HCT116 (cell line): ENCODE results near the gene USP46. TPM values are rescaled to one million over a fixed set of nuclear protein-coding genes. Genes with fewer than 3 reads are reported as not detected.

Experiments used
- ATAC-seq: fragments of 200-7000 bp; cut with Tn5 transposase; 2 replicates; pipeline ENCODE4 v1.9.1; 2020; ENCODE audit warnings: mild to moderate bottlenecking, moderate library complexity
- BruUV-seq: library from RNA; stranded (reverse); fragments of 400-500 nt; replicated peaks from 2 replicates; lab custom pipeline; 2021; lab: Mats Ljungman, UMichigan
- CTCF ChIA-PET: fragments of 300-600 bp; sonication (Branson Sonifier 250); formaldehyde crosslinking; loops from one replicate; lab custom pipeline; 2021; ENCODE audit warnings: antibody characterized with exemption; lab: Charles Lee
- POLR2A ChIA-PET: fragments of 300-600, 350-600 bp; sonication (Branson Sonifier 250); formaldehyde crosslinking; loops from one replicate; lab custom pipeline; 2021; ENCODE audit warnings: antibody characterized with exemption; lab: Charles Lee
- RAD21 ChIA-PET, 2 experiments: fragments of 300-600 bp; sonication (Branson Sonifier 250); formaldehyde crosslinking; loops; one replicate each; lab custom pipeline; 2023; ENCODE audit warnings: low total read pairs in 2 of 2; ENCODE audit not compliant: uncharacterized antibody in 2 of 2, unreplicated experiment in 2 of 2, low non-redundant PET in 1 of 2; lab: Charles Lee
- DNase-seq: peaks from one replicate; pipeline ENCODE4 v3.0.0-alpha.2; 2010; ENCODE audit warnings: low read depth, low spot score
- H2AFZ ChIP-seq: fragments of 200-600 bp; shearing (Covaris generic), sonication (generic); 2 replicates; pipeline ENCODE4 v1.6.1; 2017; ENCODE audit warnings: low read depth, mixed run types, mixed read lengths, antibody characterized with exemption, low read length; ENCODE audit not compliant: poor library complexity, severe bottlenecking
- H3K27ac ChIP-seq: 2 replicates; pipeline ENCODE4 v1.5.1; 2012; ENCODE audit warnings: low read depth, low read length
- H3K27me3 ChIP-seq: fragments of 200-600 bp; sonication (generic); 2 replicates; pipeline ENCODE4 v1.6.1; 2016; ENCODE audit warnings: mixed run types, low read length, mixed read lengths; ENCODE audit not compliant: insufficient read depth
- H3K36me3 ChIP-seq, 2 experiments: fragments of 200-500 bp in 1 of 2; fragments of 200-600 bp in 1 of 2; sonication (Bioruptor generic) in 1 of 2; sonication (generic) in 1 of 2; 2 replicates each; pipeline versions ENCODE4 v1.5.1 to v1.6.1; 2014 to 2016; ENCODE audit warnings: low read length in 2 of 2, inconsistent platforms in 1 of 2, mixed read lengths in 1 of 2, mixed run types in 1 of 2; ENCODE audit not compliant: insufficient read depth in 2 of 2, control insufficient read depth in 1 of 2
- H3K4me1 ChIP-seq, 2 experiments: fragments of 200-600 bp in 1 of 2; sonication (generic) in 1 of 2; 2 replicates each; pipeline versions ENCODE4 v1.5.1 to v1.6.1; 2012 to 2017; ENCODE audit warnings: low read length in 2 of 2, inconsistent platforms in 1 of 2, mild to moderate bottlenecking in 1 of 2, mixed read lengths in 1 of 2, mixed run types in 1 of 2, moderate library complexity in 1 of 2; ENCODE audit not compliant: insufficient read depth in 2 of 2, control insufficient read depth in 1 of 2
- H3K4me2 ChIP-seq: fragments of 200-600 bp; sonication (generic); 2 replicates; pipeline ENCODE4 v1.6.1; 2017; ENCODE audit warnings: mixed run types, low read length, mixed read lengths
- H3K4me3 ChIP-seq, 2 experiments: fragments of 200-600 bp in 1 of 2; sonication (generic) in 1 of 2; replicated peaks in 1 of 2; 2 replicates each; pipeline ENCODE4 v1.5.1; 2011 to 2016; ENCODE audit warnings: low read length in 2 of 2, control low read depth in 1 of 2, low read depth in 1 of 2, mild to moderate bottlenecking in 1 of 2, mixed read lengths in 1 of 2, mixed run types in 1 of 2
- H3K79me2 ChIP-seq: fragments of 200-600 bp; sonication (generic); 2 replicates; pipeline ENCODE4 v1.6.1; 2017; ENCODE audit warnings: mild to moderate bottlenecking, mixed run types, low read length, moderate library complexity, mixed read lengths; ENCODE audit not compliant: insufficient read depth
- H3K9ac ChIP-seq: fragments of 200-600 bp; sonication (generic); 2 replicates; pipeline ENCODE4 v1.6.1; 2016; ENCODE audit warnings: low read length, mixed read lengths
- H3K9me2 ChIP-seq: fragments of 200-600 bp; sonication (generic), shearing (Covaris generic); 2 replicates; pipeline ENCODE4 v1.6.1; 2017; ENCODE audit warnings: mixed run types, mild to moderate bottlenecking, moderate library complexity; ENCODE audit not compliant: insufficient read depth
- H3K9me3 ChIP-seq, 2 experiments: fragments of 200-500 bp in 1 of 2; fragments of 200-600 bp in 1 of 2; sonication (Bioruptor generic) in 1 of 2; sonication (generic) in 1 of 2; 2 replicates each; pipeline ENCODE4 v1.6.1; 2014 to 2017; ENCODE audit warnings: low read length in 2 of 2, mixed read lengths in 2 of 2, inconsistent platforms in 1 of 2, low read depth in 1 of 2, mild to moderate bottlenecking in 1 of 2, mixed run types in 1 of 2, moderate library complexity in 1 of 2; ENCODE audit not compliant: control insufficient read depth in 1 of 2, insufficient read depth in 1 of 2
- H4K20me1 ChIP-seq: fragments of 200-600 bp; sonication (generic), shearing (Covaris generic); 2 replicates; pipeline ENCODE4 v1.6.1; 2017; ENCODE audit warnings: mixed run types, mild to moderate bottlenecking, moderate library complexity; ENCODE audit not compliant: insufficient read depth
- ATF3 ChIP-seq: IDR thresholded peaks from 2 replicates; pipeline ENCODE4 v1.6.1; 2012
- CBX3 ChIP-seq: IDR thresholded peaks from 2 replicates; pipeline ENCODE4 v1.6.1; 2012; ENCODE audit warnings: low read depth
- CEBPB ChIP-seq: IDR thresholded peaks from 2 replicates; pipeline ENCODE4 v1.6.1; 2012; ENCODE audit warnings: low read depth
- CTCF ChIP-seq, 3 experiments: fragments of 200-600 bp in 1 of 3; sonication (generic) in 1 of 3; IDR thresholded peaks in 2 of 3; conservative IDR thresholded peaks in 1 of 3; 2 replicates each; pipeline ENCODE4 v1.5.1; 2012 to 2017; ENCODE audit warnings: low read depth in 2 of 3, low read length in 2 of 3, antibody characterized with exemption in 1 of 3, borderline replicate concordance in 1 of 3, control low read depth in 1 of 3, mild to moderate bottlenecking in 1 of 3, mixed read lengths in 1 of 3, mixed run types in 1 of 3, moderate library complexity in 1 of 3; ENCODE audit not compliant: insufficient read depth in 1 of 3
- EGR1 ChIP-seq: IDR thresholded peaks from 2 replicates; pipeline ENCODE4 v1.6.1; 2012; ENCODE audit warnings: low read depth
- ELF1 ChIP-seq: IDR thresholded peaks from 2 replicates; pipeline ENCODE4 v1.6.1; 2012; ENCODE audit warnings: low read depth, borderline replicate concordance
- EZH2 ChIP-seq: fragments of 200-600 bp; sonication (generic); IDR thresholded peaks from 2 replicates; pipeline ENCODE4 v1.6.1; 2017; ENCODE audit warnings: antibody characterized with exemption, mixed run types
- JUND ChIP-seq: IDR thresholded peaks from 2 replicates; pipeline ENCODE4 v1.6.1; 2012
- MAX ChIP-seq: IDR thresholded peaks from 2 replicates; pipeline ENCODE4 v1.6.1; 2012
- POLR2A ChIP-seq: IDR thresholded peaks from 2 replicates; pipeline ENCODE4 v1.7.0; 2011; ENCODE audit warnings: borderline replicate concordance; ENCODE audit not compliant: insufficient read depth, insufficient read length; ENCODE audit errors: extremely low read depth
- RAD21 ChIP-seq: IDR thresholded peaks from 2 replicates; pipeline ENCODE4 v1.6.1; 2012; ENCODE audit warnings: low read depth, mild to moderate bottlenecking
- REST ChIP-seq: IDR thresholded peaks from 2 replicates; pipeline ENCODE4 v1.6.1; 2012; ENCODE audit warnings: low read depth
- SIN3A ChIP-seq: IDR thresholded peaks from 2 replicates; pipeline ENCODE4 v1.6.1; 2012; ENCODE audit warnings: low read depth
- SP1 ChIP-seq: IDR thresholded peaks from 2 replicates; pipeline ENCODE4 v1.6.1; 2012; ENCODE audit warnings: low read depth
- TCF7L2 ChIP-seq: IDR thresholded peaks from 2 replicates; pipeline ENCODE4 v1.7.0; 2011; ENCODE audit warnings: borderline replicate concordance, inconsistent platforms; ENCODE audit not compliant: insufficient read depth, insufficient read length; ENCODE audit errors: extremely low read depth
- YY1 ChIP-seq: IDR thresholded peaks from 2 replicates; pipeline ENCODE4 v1.6.1; 2011; ENCODE audit warnings: low read length, low read depth, moderate library complexity, mild to moderate bottlenecking; ENCODE audit not compliant: insufficient replicate concordance; ENCODE audit errors: extremely low read depth
- ZBTB33 ChIP-seq: IDR thresholded peaks from 2 replicates; pipeline ENCODE4 v1.6.1; 2011; ENCODE audit warnings: mild to moderate bottlenecking, low read length, moderate library complexity; ENCODE audit not compliant: insufficient replicate concordance; ENCODE audit errors: extremely low read depth
- ZFX ChIP-seq: fragments of 450-650 bp; IDR thresholded peaks from 2 replicates; pipeline ENCODE4 v1.6.1; 2017
- ZNF274 ChIP-seq: fragments of 200-500 bp; sonication (Bioruptor generic); IDR thresholded peaks from 2 replicates; pipeline ENCODE4 v1.6.1; 2014; ENCODE audit warnings: mild to moderate bottlenecking, low read depth, low read length, inconsistent platforms
- intact Hi-C: fragments of 100-400 bp; cut with micrococcal nuclease; formaldehyde crosslinking; loops from 2 replicates; pipeline ENCODE4 v1.10.0; 2022
- total RNA-seq: library from RNA; stranded (reverse); gene quantifications from one replicate; pipeline ENCODE4 v1.2.1, GENCODE V29; 2021; ENCODE audit not compliant: unreplicated experiment

The USP46 gene
- total RNA-seq, 1 experiment from 2014 or later: 36.6 TPM

- H3K9ac ChIP-seq: no peak overlapping the region
- H3K4me3 ChIP-seq: no peak overlapping the region
- no TSS peak for BruUV-seq
- no peaks in the 10 kb centered on the region for H3K36me3 ChIP-seq
- ATAC-seq: no peak
- peaks cover 51% of the 10 kb centered on the region for H3K79me2 ChIP-seq
- no peaks in the 10 kb centered on the region for H3K27me3 ChIP-seq
- no peak overlapping the region for H3K27ac ChIP-seq
- no peaks in the 10 kb centered on the region for H3K9me3 ChIP-seq
- H4K20me1 ChIP-seq: no peaks in the 10 kb centered on the region
- intact Hi-C loops: no loop called here
- H3K9me2 ChIP-seq: no peaks in the 10 kb centered on the region
- TF ChIP-seq YY1: no peak
- TF ChIP-seq EZH2: no peak
- no peak for TF ChIP-seq MAX
- no peak for TF ChIP-seq ZBTB33
- TF ChIP-seq ZNF274: no peak
- TF ChIP-seq SP1: no peak
- no peak for TF ChIP-seq RAD21
- TF ChIP-seq ATF3: no peak
- no peak for TF ChIP-seq POLR2A
- no peak for TF ChIP-seq CTCF (IDR thresholded peaks at IDR 0.05 in 2 of 3, conservative IDR thresholded peaks at IDR 0.05 in 1 of 3; ENCODE audit: borderline replicate concordance in 1 of 3, insufficient read depth in 1 of 3, low read depth in 2 of 3, low read length in 2 of 3)
- TF ChIP-seq TCF7L2: no peak
- no peak for TF ChIP-seq REST
- no peak for TF ChIP-seq SIN3A
- no peak for TF ChIP-seq ZFX
- TF ChIP-seq EGR1: no peak
- no peak for TF ChIP-seq JUND
- no peak for TF ChIP-seq CBX3
- no peak for TF ChIP-seq CEBPB
- no peak for TF ChIP-seq ELF1
- CTCF ChIA-PET: no interaction called here
- no peak overlapping the region for H2AFZ ChIP-seq
- POLR2A ChIA-PET: no interaction called here
- peaks cover 19 to 43% of the 10 kb centered on the region in 2 experiments for H3K4me1 ChIP-seq
- RAD21 ChIA-PET: no interaction called here
- H3K4me2 ChIP-seq: no peak overlapping the region
- DNase-seq: no peak
These were observed 23.5 kb downstream of the USP46 start for GRCh38 chr4:52635560-52635959.
